Astrocyte of the spinal cord (primary cell): Measurements from ENCODE around the gene MYLK4.

Experiments
- DNase-seq: peaks from one replicate; pipeline ENCODE4 v3.0.0; 2011; ENCODE audit warnings: low read depth, low spot score
- H3K4me3 ChIP-seq: 2 replicates; pipeline ENCODE4 v1.5.1; 2011; ENCODE audit warnings: low read depth, mild to moderate bottlenecking, low read length, moderate library complexity
- in situ Hi-C: cut with HindIII; loops from 2 replicates; pipeline ENCODE4 v1.10.0; 2017; ENCODE audit warnings: low sequenced_read_pairs
- TF ChIP-seq, protein P1 (sequence below): IDR thresholded peaks from 2 replicates; pipeline ENCODE4 v1.5.1; 2012; ENCODE audit warnings: low read depth, mild to moderate bottlenecking, low read length, inconsistent platforms

MYLK4 gene

DNA sequence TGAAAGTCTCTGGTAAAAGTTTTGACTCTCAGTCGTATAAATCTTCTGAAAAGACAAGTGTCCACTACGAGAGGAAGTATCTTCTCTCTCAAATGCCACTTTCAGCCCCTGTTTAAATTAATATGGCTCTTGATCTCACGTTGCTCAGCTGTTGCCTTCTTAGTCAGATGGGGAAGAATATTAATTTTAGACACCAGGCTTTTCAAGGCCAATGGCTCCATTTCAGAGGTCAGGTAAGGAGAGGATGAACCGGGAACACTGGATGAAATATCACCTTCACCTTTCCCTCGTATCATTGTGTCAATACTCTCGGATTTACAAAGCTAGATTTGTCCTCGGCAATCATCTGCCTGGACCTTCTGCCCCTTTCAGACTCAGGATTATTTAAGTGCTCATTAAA, at the start of gene MYLK4:
MYLK4 (minus strand) TSS at position 91 of the 400 bp plus-strand sequence. CDS start 1,628 bp downstream, outside the sequence.
- DNase-seq, result no peak
- no peak within 1 kb of the TSS for H3K4me3 ChIP-seq
- in situ Hi-C loops, result no loop called here
- TF ChIP-seq, protein P1, sequence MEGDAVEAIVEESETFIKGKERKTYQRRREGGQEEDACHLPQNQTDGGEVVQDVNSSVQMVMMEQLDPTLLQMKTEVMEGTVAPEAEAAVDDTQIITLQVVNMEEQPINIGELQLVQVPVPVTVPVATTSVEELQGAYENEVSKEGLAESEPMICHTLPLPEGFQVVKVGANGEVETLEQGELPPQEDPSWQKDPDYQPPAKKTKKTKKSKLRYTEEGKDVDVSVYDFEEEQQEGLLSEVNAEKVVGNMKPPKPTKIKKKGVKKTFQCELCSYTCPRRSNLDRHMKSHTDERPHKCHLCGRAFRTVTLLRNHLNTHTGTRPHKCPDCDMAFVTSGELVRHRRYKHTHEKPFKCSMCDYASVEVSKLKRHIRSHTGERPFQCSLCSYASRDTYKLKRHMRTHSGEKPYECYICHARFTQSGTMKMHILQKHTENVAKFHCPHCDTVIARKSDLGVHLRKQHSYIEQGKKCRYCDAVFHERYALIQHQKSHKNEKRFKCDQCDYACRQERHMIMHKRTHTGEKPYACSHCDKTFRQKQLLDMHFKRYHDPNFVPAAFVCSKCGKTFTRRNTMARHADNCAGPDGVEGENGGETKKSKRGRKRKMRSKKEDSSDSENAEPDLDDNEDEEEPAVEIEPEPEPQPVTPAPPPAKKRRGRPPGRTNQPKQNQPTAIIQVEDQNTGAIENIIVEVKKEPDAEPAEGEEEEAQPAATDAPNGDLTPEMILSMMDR, result no peak

DNA sequence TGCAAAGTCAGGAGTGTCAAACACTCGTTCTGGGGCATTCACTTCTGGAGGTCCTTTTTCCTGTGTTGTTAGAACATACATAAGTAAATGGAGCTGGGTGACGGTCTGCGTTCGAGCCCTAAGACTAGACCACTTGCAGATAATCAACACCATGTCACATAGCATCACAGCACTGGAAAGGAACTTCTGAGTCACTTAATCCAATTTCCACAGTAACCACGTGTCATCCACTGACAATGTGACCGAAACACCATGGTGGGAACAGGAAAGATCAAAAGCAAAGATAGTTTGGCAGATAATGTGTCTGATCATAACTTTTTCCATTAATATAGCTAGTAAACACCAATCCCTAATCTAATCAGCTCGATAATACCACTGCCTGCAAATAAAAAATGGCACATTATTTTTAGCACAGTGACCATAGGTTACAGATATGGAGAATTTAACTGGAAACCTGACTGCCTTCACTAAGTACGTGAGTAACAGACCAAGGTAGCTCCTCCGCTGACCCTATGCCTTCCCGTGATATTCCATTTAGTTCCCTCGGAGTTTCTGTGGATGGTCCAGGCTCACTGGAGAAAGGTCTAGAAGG, 49.3 kb upstream of the MYLK4 start:
- in situ Hi-C loops, result no loop called here
- TF ChIP-seq, protein P1, result no peak
- DNase-seq, result no peak
- no peak overlapping the region for H3K4me3 ChIP-seq

DNA sequence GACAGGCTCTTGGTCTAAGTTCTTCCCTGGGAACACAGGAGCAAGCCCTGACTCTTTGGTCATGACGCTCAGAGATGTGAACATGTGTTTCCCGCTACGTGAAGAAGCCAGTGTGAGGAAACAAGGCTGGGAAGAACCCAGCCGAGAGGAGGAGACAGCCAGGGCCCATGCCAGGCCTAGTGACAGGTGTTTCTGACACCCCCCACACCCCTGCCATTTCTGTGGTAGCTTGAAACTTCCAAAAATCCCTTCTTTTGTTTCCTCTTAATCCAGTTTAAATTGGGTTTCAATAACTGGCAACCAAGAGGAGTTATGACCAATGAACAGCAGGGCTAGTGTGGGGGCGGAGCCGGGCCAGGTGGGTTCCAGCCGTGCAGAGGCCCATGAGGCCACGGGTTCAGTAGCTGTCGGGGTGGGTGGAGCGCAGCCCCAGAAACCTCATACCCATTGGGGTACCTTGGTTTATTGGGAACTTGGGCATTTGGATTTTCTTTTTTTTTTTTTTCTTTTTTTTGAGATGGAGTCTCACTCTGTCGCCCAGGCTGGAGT, 47.9 kb upstream of the MYLK4 start:
- TF ChIP-seq, protein P1, result no peak
- no peak for DNase-seq
- in situ Hi-C loops, result no loop called here
- no peak overlapping the region for H3K4me3 ChIP-seq

DNA sequence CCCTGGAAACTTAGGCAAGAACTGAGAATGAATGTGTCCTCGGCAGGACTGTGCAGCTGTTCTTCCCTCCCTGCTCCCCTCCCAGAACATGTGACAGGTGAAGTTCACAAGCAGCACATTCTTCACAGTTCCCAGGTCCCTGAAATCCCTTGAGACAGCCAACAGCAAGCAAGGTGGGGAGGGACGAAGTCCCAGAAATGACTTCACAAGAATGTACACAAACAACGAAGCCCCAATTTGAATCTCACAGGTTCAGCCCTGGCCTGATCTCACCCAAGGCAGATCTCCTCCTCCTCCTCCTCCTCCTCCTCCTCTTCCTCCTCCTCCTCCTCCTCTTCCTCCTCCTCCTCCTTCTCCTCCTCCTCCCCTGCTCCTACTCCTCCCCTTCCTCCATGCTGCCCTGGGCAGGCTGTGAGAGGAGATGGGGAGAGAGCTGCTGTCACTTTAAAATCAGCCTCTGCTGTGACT, 46.9 kb upstream of the MYLK4 start:
- DNase-seq, result no peak
- in situ Hi-C loops, result no loop called here
- no peak overlapping the region for H3K4me3 ChIP-seq
- TF ChIP-seq, protein P1, result no peak

DNA sequence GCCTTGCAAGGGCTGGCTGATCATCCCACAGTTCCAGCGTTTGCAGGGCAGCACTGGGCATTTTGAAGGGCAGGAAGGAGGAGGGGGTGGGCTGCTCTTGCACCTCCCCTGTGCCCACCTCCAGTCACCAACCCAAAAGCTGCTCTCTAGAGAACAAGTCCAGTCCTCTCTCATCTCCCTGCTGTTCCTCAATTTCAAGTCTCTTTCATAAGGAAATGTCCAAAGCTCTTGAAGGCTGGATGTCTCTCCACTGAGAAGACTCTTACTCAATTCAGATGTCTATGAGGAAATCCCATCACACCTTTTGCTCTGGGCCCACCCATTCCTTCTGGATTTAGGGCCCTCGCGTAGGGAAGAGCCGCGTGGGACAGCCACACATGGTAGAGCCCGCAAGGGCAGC, 46.1 kb upstream of the MYLK4 start:
- no peak for DNase-seq
- TF ChIP-seq, protein P1, result no peak
- H3K4me3 ChIP-seq, result no peak overlapping the region
- in situ Hi-C loops, result no loop called here

DNA sequence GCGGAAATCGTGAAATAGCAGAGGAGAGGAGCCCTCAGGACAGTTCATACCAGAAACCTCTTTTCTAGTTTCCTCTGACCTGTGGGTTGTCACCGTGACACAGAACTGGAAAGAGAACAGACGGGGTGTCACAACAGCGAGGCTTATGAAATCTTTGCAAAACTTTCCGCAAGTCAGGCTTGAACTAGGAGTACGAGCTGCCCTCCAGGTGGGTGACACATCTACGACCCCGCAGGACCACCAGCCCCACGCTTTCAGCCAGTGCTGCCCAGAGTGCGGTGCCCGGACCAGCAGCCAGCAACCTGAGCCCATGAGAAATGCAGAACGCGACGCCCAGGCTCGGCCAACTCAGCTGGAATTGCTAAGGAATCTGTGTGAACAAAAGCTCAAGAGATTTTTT, 45.2 kb upstream of the MYLK4 start:
- in situ Hi-C loops, result no loop called here
- no peak for DNase-seq
- TF ChIP-seq, protein P1, result no peak
- H3K4me3 ChIP-seq, result no peak overlapping the region
